GM12873 (cell line): Measurements from ENCODE around the gene SIK2.
A peak's percentile ranks its signal among the peaks of the same experiment; 100 is the strongest.

Experiments
- TF ChIP-seq, protein P1 (sequence below): IDR thresholded peaks from 2 replicates; pipeline ENCODE4 v1.5.1; 2012; ENCODE audit warnings: low read depth, mild to moderate bottlenecking, moderate library complexity, low read length, control low read depth; ENCODE audit not compliant: insufficient read depth; ENCODE audit errors: missing control alignments

The SIK2 gene

DNA sequence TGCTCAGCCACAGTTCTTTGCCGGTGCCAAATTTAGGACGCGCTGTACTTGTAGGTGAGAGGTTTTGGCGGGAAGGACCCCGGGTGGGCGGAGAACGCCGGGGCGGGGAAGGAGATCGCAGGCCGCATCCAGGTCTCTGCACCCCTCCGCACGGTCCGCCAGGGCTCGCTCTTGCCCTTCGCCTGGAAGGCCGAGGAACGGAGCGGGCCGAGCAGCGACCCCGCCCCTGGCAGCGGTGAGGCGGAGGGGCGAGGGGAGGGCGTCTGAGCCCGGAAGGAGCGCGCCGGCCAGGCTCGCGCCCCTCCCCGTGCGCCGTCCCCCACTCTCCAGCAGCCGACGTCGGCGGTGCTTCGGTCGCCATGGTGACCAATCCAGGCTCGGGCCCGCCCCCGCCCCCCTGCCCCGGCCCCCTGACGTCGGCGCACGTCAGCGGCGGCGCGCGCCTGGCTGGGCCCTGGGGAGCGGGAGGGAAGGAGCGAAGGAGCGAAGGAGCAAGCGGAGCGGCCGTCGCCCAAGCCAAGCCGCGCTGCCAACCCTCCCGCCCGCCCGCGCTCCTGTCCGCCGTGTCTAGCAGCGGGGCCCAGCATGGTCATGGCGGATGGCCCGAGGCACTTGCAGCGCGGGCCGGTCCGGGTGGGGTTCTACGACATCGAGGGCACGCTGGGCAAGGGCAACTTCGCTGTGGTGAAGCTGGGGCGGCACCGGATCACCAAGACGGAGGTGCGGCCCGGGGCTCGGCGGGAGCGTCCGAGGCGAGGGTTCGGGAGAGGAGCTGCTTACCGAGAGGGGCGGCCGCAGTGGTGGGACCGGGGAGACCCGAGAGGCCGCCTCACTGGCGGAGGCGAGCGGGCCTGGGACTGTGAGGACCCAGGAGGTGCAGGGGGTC lies at the start of gene SIK2:
Gene SIK2 (plus strand): TSS at position 471 of the 886 bp plus-strand sequence. CDS start 115 bp downstream, at position 586.
- TF ChIP-seq, protein P1, sequence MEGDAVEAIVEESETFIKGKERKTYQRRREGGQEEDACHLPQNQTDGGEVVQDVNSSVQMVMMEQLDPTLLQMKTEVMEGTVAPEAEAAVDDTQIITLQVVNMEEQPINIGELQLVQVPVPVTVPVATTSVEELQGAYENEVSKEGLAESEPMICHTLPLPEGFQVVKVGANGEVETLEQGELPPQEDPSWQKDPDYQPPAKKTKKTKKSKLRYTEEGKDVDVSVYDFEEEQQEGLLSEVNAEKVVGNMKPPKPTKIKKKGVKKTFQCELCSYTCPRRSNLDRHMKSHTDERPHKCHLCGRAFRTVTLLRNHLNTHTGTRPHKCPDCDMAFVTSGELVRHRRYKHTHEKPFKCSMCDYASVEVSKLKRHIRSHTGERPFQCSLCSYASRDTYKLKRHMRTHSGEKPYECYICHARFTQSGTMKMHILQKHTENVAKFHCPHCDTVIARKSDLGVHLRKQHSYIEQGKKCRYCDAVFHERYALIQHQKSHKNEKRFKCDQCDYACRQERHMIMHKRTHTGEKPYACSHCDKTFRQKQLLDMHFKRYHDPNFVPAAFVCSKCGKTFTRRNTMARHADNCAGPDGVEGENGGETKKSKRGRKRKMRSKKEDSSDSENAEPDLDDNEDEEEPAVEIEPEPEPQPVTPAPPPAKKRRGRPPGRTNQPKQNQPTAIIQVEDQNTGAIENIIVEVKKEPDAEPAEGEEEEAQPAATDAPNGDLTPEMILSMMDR, result peak; percentile 95

DNA sequence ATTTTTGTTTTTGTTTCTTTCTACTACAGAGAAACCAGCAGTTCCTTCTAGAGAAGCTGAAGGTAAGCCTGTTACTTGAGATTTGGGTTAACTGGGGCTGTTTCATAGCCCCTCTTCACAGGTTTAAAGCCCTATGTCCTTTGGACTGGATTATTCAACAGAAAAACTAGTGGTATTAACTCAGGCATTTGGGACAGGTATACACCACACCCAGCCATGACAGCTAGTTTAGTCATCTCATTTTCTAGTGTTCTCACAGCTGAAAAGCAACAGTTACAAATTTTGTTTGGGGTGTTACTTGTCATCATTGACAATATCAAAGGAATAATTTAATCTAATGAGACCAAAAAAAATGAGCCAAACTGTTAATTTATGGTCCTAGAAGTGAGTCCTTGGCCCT lies 47.7 kb upstream of the SIK2 start:
- TF ChIP-seq, protein P1, result no peak

DNA sequence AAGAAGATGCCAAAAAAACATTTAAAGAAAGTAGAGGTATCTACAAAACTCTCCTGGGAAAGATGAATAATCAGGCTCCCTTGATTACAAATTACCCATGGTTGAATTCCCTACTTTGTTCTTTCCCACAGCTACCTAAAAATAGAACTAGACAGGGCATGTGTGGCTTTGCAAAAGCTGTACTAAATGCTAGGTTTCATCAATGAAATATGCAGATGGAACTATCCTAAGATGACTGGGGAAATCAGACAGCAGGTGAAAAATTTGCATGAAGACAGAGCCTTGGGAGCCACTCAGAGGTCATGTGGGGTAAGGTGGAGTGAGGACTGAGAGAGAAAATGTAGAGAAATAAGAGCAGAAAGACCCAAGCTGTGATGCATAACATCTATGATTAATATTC lies 47.0 kb upstream of the SIK2 start:
- TF ChIP-seq, protein P1, result no peak

DNA sequence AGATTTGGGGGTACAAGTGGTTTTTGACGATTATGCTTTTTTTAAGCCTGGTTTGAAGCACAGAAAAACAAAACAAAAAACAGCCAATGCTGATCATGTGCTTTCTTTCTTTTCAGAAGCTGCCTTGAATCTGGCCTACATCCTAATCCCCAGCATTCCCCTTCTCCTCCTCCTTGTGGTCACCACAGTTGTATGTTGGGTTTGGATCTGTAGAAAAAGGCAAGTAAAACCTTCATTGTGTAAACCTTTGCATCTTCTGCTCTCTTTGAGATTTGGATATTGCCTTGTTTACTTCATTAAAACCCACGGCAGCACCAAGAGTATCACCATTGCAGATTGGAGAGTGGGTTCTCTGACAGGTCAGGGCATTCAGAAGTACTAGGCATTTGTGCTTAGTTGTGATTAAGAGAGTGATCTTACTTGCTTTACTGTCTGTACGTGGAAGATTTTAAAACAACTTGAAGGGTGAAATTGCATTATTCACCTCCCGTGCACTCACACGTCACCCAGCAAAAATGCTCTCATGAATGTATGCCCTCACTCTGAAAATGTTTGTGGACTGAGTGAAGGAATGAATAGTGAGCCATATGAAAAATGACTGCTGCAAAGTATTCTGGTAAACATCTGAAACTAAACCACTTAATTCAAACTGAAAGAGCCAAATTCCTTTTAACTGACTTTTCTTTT lies 44.7 kb upstream of the SIK2 start:
- TF ChIP-seq, protein P1, result no peak

DNA sequence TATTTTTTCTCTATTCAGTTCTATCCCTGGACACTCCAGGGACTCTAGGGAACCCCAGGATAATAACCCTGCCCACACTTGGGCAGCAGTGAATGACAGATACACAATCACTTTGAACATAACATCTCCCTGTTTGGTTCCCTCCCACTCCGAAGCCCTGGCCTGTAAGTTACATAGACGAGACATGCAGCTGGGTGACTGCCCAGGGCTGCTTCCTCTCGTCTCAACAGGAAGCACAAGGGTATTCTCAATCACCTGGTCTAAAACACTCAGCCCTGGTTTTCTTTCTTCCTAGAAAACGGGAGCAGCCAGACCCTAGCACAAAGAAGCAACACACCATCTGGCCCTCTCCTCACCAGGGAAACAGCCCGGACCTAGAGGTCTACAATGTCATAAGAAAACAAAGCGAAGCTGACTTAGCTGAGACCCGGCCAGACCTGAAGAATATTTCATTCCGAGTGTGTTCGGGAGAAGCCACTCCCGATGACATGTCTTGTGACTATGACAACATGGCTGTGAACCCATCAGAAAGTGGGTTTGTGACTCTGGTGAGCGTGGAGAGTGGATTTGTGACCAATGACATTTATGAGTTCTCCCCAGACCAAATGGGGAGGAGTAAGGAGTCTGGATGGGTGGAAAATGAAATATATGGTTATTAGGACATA lies 42.3 kb upstream of the SIK2 start:
- TF ChIP-seq, protein P1, result no peak

DNA sequence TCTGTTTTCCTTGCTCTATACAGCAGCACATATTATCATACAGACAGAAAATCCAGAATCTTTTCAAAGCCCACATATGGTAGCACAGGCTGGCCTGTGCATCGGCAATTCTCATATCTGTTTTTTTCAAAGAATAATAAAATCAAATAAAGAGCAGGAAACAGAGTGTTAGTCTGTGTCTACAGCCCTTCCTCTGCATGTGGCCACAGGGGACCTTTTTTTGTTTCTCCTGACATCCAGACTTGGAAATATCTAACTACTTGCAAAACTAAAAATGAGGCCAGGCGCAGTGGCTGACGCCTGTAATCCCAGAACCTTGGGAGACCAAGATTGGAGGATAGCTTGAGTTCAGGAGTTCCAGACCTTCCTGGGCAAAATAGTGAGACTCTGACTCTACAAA lies 41.4 kb upstream of the SIK2 start:
- TF ChIP-seq, protein P1, result no peak

DNA sequence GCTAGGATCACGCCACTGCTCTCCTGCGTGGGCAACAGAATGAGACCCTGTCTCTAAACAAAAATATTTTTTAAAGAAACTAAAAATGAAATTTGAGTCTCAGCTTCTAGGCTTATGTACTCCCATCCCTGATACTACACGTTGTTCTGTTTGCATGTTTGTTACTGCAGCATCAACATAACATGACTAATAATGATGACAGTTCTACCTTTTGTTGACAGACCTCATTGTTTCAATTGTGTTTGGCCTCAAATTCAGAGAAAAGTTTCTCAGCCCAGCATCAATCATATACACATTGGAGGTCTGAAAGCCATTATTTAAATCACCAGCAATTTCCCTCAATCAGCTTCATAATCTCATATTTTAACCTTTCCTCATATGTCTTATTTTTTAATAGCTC lies 40.9 kb upstream of the SIK2 start:
- TF ChIP-seq, protein P1, result no peak
